Mucosa of descending colon (tissue), 3 donors: Measurements from ENCODE around the gene ERCC4. TPM values are rescaled to one million over a fixed set of nuclear protein-coding genes. Genes with fewer than 3 reads are reported as not detected.

Experiments
- ATAC-seq: fragments of 200-7000 bp; cut with Tn5 transposase; one replicate; pipeline ENCODE4 v1.9.1; 2020; ENCODE audit warnings: mild to moderate bottlenecking, moderate library complexity
- DNase-seq, 3 donors: peaks; one replicate each; pipeline ENCODE4 v3.0.0-alpha.2; 2020
- H3K36me3 ChIP-seq: fragments of 200-600 bp; one replicate; pipeline ENCODE4 v1.8.0; 2021; ENCODE audit warnings: low read depth, mild to moderate bottlenecking
- H3K4me1 ChIP-seq: fragments of 200-600 bp; one replicate; pipeline ENCODE4 v1.8.0; 2021; ENCODE audit warnings: low read depth, mild to moderate bottlenecking
- H3K4me3 ChIP-seq: fragments of 200-600 bp; one replicate; pipeline ENCODE4 v1.8.0; 2021; ENCODE audit warnings: mild to moderate bottlenecking
- H3K9me3 ChIP-seq: fragments of 200-600 bp; one replicate; pipeline ENCODE4 v1.8.0; 2021; ENCODE audit warnings: mild to moderate bottlenecking
- CTCF ChIP-seq: fragments of 200-600 bp; IDR thresholded peaks from one replicate; pipeline ENCODE4 v1.8.0; 2022; ENCODE audit warnings: antibody characterized with exemption, mild to moderate bottlenecking
- intact Hi-C, 2 donors: fragments of 100-400 bp; cut with DNase I in 1 of 2; cut with micrococcal nuclease in 1 of 2; formaldehyde crosslinking; loops; one replicate each; pipeline versions ENCODE4 v1.11.0 to v1.11.1; 2022; cut with DNase I, micrococcal nuclease
- total RNA-seq, 3 donors: library from RNA; stranded (reverse); fragmentation: NEBNext Ultra II Directional in 2 of 3; extraction: Animal tissue kit (Norgen Biotek cat#: 25700) in 2 of 3; gene quantifications; one replicate each; pipeline versions ENCODE4 v1.2.1 to v1.2.4, GENCODE V29; 2021 to 2023
- donor health status: DM: no; HTN: no; CAD: no; lungs with moderate emphysema.
- donor health status: DM: no; HTN: no; CAD: no.
- donor health status: DM: no; HTN: yes; CAD: no.

Gene ERCC4
- total RNA-seq, 3 donors from 2014 or later: 5.9 to 8.7 (median 7.1) TPM

DNA sequence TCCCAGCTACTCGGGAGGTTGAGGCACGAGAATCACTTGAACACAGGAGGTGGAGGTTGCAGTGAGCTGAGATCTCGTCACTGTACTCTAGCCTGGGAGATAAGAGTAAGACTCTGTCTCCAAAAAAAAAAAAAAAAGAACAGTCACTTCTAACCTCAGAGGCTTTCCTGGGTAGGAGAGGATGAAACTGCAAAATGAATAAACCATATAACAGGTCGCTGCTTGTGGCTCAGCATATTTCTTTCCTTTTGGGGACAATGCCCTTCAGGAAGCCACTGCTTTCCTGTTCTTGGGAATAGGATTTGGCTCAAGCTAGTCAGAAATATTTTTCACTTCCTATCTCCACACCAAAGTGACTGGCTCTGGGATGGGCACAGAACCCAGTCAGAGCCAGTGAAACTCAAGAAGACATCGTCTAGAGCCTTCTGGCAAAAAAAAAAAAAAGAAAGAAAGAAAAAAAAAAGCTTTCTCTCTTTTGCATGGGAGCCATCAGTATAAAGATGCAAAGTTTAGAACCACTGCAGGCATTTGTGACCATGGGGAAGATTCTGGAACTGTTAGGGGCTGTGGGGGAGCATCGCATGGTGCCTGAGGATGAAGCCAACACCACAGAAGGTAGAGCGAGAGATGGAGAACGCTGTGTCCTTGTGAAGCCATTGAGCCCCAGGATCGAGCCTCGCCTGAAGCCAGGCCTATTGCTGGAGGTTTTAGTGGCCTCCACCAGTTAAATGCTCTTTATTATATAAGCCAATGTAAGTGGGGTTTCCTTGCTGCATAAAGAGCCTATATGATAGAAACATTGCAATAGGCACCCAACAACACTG is 79.3 kb downstream of the ERCC4 start:
- no peak overlapping the region for H3K4me3 ChIP-seq
- H3K36me3 ChIP-seq: no peaks in the 10 kb centered on the region
- intact Hi-C loops: no loop called here
- H3K4me1 ChIP-seq: peaks cover 6% of the 10 kb centered on the region
- TF ChIP-seq CTCF: no peak
- no peaks in the 10 kb centered on the region for H3K9me3 ChIP-seq
- DNase-seq (no peak), ATAC-seq (no peak)

DNA sequence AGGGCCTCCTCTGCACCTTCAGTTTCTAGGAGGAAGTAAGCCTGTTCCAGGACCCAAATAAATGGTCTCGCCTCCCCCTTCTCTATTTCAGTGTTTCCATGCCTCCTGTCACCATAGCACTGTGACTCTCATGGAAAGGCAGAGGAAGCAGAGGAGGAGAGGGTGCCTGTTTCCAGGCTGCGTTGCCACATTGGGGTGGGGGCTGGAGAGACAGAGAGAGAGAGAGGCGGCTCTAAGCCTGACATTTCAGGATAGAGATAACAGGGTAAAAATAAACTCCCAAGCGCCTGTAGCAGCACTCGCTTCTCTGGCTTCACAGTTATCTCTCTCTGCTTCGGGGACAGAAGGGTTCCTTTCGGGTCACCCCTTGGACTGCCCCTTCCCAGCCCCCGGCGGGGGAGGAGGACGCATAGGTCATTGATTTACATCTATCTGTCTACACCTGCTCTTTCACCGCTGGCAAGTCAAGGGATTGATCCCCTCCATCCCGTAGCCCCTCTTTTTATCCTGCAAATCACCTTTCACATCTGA is 80.0 kb downstream of the ERCC4 start:
- ATAC-seq: no peak

DNA sequence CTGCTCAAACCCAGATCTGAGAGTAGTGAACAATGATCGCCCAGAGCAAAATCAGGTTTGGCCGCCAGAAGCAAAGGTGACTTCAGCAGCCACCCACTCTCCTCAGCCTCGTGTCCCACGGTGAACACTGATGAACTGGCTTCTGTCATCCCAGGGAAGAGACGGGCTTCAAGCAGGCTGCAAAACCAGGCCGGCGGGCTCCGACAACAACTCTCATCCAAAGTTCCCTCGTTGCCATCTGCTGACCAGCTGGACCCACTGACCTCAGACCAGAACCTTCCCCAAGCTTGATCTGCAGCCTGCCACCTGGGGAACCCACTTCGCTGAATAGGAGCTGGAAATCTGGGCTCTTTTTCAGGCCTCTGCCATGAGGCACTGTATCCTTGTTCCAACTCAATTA is 81.6 kb downstream of the ERCC4 start:
- no peak for ATAC-seq
- no peak for TF ChIP-seq CTCF
- DNase-seq: no peak
- Histone ChIP-seq H3K9me3 (no peaks in the 10 kb centered on the region), H3K4me1 (peaks cover 6% of the 10 kb centered on the region), H3K4me3 (no peak overlapping the region), H3K36me3 (no peaks in the 10 kb centered on the region)
- intact Hi-C loops: no loop called here

More for the DNA sequence above, 80.0 kb downstream of the ERCC4 start:
- Histone ChIP-seq H3K9me3 (no peaks in the 10 kb centered on the region), H3K4me1 (peaks cover 6% of the 10 kb centered on the region), H3K36me3 (no peaks in the 10 kb centered on the region), H3K4me3 (no peak overlapping the region)
- intact Hi-C loops: no loop called here
- no peak for TF ChIP-seq CTCF
- no peak for DNase-seq

Other genes with a start within 250 kb of the ERCC4 start
- gene MRTFB, start 151.2 kb downstream of the ERCC4 start, total RNA-seq: 10 to 100 TPM; 40.0 to 49.9 (median 40.0) TPM